A673 (cell line): ENCODE results near the gene CTTNBP2.

Experiments
- CTCF ChIP-seq: fragments of 300-800, 200-600 bp; sonication (generic); conservative IDR thresholded peaks from 2 replicates; pipeline ENCODE4 v1.5.1; 2017; ENCODE audit warnings: low read depth, mild to moderate bottlenecking, antibody characterized with exemption, low read length, moderate library complexity, mixed read lengths
- EZH2 ChIP-seq: fragments of 200-600 bp; sonication (generic); IDR thresholded peaks from 2 replicates; pipeline ENCODE4 v1.6.1; 2017; ENCODE audit warnings: borderline replicate concordance, low read depth, mild to moderate bottlenecking, mixed read lengths, antibody characterized with exemption, low read length; ENCODE audit not compliant: poor library complexity, severe bottlenecking

DNA sequence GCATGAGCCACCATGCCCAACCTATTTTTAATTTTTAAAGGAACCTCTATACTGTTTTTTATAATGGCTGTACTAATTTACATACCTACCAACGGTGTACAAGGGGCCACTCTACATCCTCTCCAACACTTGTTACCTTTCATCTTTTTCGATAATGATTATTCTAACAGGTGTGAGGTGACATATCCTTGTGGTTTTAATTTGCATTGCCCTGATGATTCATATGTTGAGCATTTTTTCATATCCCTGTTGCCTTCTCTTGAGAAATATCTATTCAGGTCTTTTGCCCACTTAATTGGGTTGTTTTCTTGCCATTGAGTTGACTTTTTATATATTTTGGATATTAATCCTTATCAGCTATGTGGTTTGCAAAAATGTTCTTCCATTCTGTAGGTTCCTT is 167.0 kb downstream of the CTTNBP2 start:
- TF ChIP-seq CTCF: no peak
- TF ChIP-seq EZH2: no peak
